ENCODE measurements around the gene NBAS. TPM values are rescaled to one million over a fixed set of nuclear protein-coding genes. Genes with fewer than 3 reads are reported as not detected.

The NBAS gene
- total and polyA plus RNA-seq, 2 of the 13 experiments (the other 11 are each of a cell fraction or from before 2014, with no cell fraction given), result 33.6 to 58.7 TPM

- TF ChIP-seq ZNF407 (CRISPR knock-in tag; IDR thresholded peaks at IDR 0.05; ENCODE audit: not compliant biosample characterization) (peak; percentile 49), XRCC5 (optimal IDR thresholded peaks at IDR 0.05; ENCODE audit: low read length) (peak; percentile 33), ZFP90 (CRISPR knock-in tag; IDR thresholded peaks at IDR 0.05; ENCODE audit: borderline replicate concordance) (peak; percentile 69; the same call in 1 of the 2 replicates), CERS6 (CRISPR knock-in tag; IDR thresholded peaks at IDR 0.05) (0 out of 2 replicates have a peak, but pooled peaks have one; percentile 56), REPIN1 (CRISPR knock-in tag; IDR thresholded peaks at IDR 0.05; ENCODE audit: borderline replicate concordance, low read depth) (no peak), ATF2 (CRISPR knock-in tag; IDR thresholded peaks at IDR 0.05) (0 out of 2 replicates have a peak, but pooled peaks have one; percentile 10), ZBTB42 (CRISPR knock-in tag; IDR thresholded peaks at IDR 0.05) (0 out of 2 replicates have a peak, but pooled peaks have one; percentile 60), ZNF800 (CRISPR knock-in tag; IDR thresholded peaks at IDR 0.05) (peak; percentile 76; the same call in 1 of the 2 replicates)
These were observed 770 bp downstream of the NBAS start (continued) for GRCh38 chr2:15560140-15560987.

All from HepG2 (cell line).